Osteoblast (primary cell): ENCODE results near the gene CORO2B. TPM values are rescaled to one million over a fixed set of nuclear protein-coding genes. Genes with fewer than 3 reads are reported as not detected.
A peak's percentile ranks its signal among the peaks of the same experiment; 100 is the strongest.

ENCODE experiments used
- DNase-seq: peaks from one replicate; pipeline ENCODE4 v3.0.0; 2011; ENCODE audit warnings: low spot score, mixed read lengths; ENCODE audit not compliant: insufficient read length; ENCODE audit errors: missing footprints
- H2AFZ ChIP-seq: 2 replicates; pipeline ENCODE4 v1.6.0; 2011; ENCODE audit warnings: mild to moderate bottlenecking, low read length
- H3K27ac ChIP-seq: 2 replicates; pipeline ENCODE4 v1.5.1; 2011; ENCODE audit warnings: mild to moderate bottlenecking, low read depth, low read length, moderate library complexity
- H3K27me3 ChIP-seq: 2 replicates; pipeline ENCODE4 v1.6.0; 2012; ENCODE audit warnings: mild to moderate bottlenecking, control low read depth, inconsistent platforms, low read length, moderate library complexity; ENCODE audit not compliant: insufficient read depth
- H3K36me3 ChIP-seq: 2 replicates; pipeline ENCODE4 v1.5.1; 2011; ENCODE audit warnings: mild to moderate bottlenecking, low read length, control low read depth, moderate library complexity; ENCODE audit not compliant: insufficient read depth
- H3K4me1 ChIP-seq: 2 replicates; pipeline ENCODE4 v1.5.1; 2011; ENCODE audit warnings: mild to moderate bottlenecking, low read length, control low read depth, moderate library complexity; ENCODE audit not compliant: insufficient read depth
- H3K4me2 ChIP-seq: 2 replicates; pipeline ENCODE4 v1.6.0; 2011; ENCODE audit warnings: mild to moderate bottlenecking, low read length; ENCODE audit not compliant: insufficient read depth
- H3K4me3 ChIP-seq: fragments of 200-600 bp; sonication (generic); 3 replicates; pipeline ENCODE4 v1.5.1; 2012; ENCODE audit warnings: mild to moderate bottlenecking, low read length, inconsistent platforms; ENCODE audit not compliant: insufficient read depth
- H3K79me2 ChIP-seq: 2 replicates; pipeline ENCODE4 v1.6.0; 2012; ENCODE audit warnings: mild to moderate bottlenecking, low read length, control low read depth, inconsistent platforms; ENCODE audit not compliant: insufficient read depth
- H3K9me3 ChIP-seq: 2 replicates; pipeline ENCODE4 v1.5.1; 2011; ENCODE audit warnings: low read depth, low read length, control low read depth
- H4K20me1 ChIP-seq: 2 replicates; pipeline ENCODE4 v1.6.0; 2012; ENCODE audit warnings: mild to moderate bottlenecking, low read length, control low read depth; ENCODE audit not compliant: insufficient read depth
- total RNA-seq: library from RNA; depleted of rRNA; stranded (reverse); fragments of >200 nt; gene quantifications from 2 replicates; pipeline ENCODE4 v1.2.3, GENCODE V29; 2012
- TF ChIP-seq, protein P1 (sequence below): IDR thresholded peaks from 2 replicates; pipeline ENCODE4 v1.5.1; 2011; ENCODE audit warnings: mild to moderate bottlenecking, low read depth, low read length, moderate library complexity; ENCODE audit errors: extremely low read depth

Gene CORO2B
- total RNA-seq, 1 donor = 10.5 TPM

DNA sequence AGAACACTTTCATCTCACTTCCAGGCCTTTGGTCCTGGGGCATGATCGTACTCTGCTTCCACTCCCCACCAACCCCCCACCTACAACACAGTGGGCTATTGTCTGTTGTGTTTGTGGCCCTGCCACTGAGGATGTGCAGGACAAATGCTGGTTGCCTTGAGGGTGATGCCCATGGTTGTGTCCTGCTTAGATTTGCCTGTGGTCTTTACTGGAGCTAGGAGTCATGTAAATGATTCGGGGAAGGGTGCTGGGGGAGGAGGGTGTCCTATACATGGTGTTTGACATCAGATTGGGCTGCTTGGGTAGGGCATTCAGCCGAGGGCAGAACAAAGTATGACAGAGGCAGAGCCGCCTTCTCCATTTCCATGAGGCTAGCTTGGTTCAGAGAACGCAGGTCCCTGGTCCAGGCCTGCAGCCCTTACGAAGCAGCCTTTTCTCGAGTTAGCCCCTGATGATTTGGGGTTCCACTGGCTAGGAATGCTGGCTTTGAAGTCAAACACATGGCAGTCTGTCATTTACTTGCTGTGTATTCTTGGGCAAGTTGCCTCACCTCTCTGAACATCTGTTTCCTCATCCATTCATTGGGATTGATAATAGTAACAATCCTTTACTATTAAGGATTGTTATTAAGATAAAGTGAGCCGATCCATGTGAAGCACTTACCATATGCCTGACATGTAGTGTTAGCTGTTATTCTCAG, 6.9 kb downstream of the CORO2B start:
- no peaks in the 10 kb centered on the region for H3K27me3 ChIP-seq
- no peaks in the 10 kb centered on the region for H3K36me3 ChIP-seq
- H4K20me1 ChIP-seq = no peaks in the 10 kb centered on the region
- peaks cover 46% of the 10 kb centered on the region for H3K4me1 ChIP-seq
- H3K4me3 ChIP-seq = no peak overlapping the region
- H3K4me2 ChIP-seq = peak overlapping the region; percentile 14
- peak; percentile 59 for DNase-seq
- no peaks in the 10 kb centered on the region for H3K9me3 ChIP-seq
- peak overlapping the region; percentile 53 for H3K27ac ChIP-seq
- TF ChIP-seq, protein P1, sequence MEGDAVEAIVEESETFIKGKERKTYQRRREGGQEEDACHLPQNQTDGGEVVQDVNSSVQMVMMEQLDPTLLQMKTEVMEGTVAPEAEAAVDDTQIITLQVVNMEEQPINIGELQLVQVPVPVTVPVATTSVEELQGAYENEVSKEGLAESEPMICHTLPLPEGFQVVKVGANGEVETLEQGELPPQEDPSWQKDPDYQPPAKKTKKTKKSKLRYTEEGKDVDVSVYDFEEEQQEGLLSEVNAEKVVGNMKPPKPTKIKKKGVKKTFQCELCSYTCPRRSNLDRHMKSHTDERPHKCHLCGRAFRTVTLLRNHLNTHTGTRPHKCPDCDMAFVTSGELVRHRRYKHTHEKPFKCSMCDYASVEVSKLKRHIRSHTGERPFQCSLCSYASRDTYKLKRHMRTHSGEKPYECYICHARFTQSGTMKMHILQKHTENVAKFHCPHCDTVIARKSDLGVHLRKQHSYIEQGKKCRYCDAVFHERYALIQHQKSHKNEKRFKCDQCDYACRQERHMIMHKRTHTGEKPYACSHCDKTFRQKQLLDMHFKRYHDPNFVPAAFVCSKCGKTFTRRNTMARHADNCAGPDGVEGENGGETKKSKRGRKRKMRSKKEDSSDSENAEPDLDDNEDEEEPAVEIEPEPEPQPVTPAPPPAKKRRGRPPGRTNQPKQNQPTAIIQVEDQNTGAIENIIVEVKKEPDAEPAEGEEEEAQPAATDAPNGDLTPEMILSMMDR = no peak
- H3K79me2 ChIP-seq = peaks cover 58% of the 10 kb centered on the region
- H2AFZ ChIP-seq = no peak overlapping the region

DNA sequence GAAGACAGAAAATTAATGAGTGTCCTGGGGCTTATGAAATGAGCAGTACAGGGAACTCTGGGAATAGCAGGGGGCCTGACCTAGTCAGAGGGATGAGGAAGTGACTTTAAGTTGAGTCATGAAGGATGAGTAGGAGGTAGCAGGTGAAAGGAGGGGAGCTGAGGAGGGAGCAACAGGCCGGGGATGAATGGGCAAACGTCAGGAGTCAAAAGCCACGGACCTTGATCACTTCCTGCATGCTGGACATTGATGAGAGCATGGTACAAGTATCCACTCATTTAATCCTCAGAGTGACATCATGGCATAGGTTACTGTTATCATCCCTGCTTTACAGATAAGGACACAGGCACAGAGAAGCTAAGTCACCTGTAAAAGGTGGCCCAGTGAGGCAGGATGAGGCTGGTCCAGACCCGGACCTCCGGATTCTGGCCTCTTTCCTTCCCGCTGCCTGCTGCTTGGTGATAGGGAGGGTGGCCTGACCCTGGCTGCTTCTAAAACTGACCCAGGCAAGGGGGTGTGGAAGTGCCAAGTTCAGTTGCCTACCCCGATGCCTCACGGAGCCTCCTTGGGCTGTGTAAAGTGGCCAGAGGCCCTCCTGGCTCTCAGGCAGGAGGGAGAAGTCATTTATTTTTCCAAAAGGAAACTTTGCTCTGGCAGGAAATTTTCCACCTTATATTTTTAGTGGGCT, 7.6 kb downstream of the CORO2B start:
- peaks cover 58% of the 10 kb centered on the region for H3K79me2 ChIP-seq
- no peaks in the 10 kb centered on the region for H4K20me1 ChIP-seq
- peak overlapping the region; percentile 53 for H3K27ac ChIP-seq
- H2AFZ ChIP-seq = no peak overlapping the region
- no peaks in the 10 kb centered on the region for H3K27me3 ChIP-seq
- H3K4me1 ChIP-seq = peaks cover 46% of the 10 kb centered on the region
- H3K9me3 ChIP-seq = no peaks in the 10 kb centered on the region
- H3K36me3 ChIP-seq = no peaks in the 10 kb centered on the region
- DNase-seq = peak; percentile 94
- peak overlapping the region; percentile 14 for H3K4me2 ChIP-seq
- no peak overlapping the region for H3K4me3 ChIP-seq
- TF ChIP-seq, protein P1 = no peak

DNA sequence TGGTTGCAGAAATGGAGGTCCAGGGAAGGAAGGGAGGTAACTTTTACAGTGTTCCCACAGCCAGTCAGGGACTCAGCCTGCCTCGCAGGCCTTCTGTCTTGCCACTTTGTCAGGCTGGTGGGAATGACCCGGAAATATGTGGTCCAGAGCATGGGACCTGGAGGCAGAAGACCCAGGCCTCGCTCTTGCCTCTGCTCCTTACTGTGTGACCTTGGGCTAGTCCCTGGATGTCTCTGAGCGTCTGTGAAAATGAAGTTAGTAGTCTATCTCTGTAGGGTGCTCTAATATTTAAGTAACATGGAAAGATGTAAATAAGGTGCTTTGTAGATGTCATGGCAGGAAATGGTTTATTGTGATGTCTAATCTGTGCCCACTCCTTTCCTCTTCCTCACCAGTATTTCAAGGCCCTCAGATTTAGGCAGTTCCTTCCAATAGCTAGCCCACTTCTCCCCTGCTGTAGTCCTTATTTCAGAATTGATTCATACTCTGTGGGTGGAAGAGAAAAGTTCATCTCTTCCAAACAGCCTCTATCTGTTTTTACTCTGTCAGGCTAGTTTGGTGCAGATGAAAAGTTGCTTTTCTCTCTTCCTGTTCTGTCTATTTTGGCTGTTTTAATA, 9.1 kb downstream of the CORO2B start:
- H3K27ac ChIP-seq = peak overlapping the region; percentile 13
- TF ChIP-seq, protein P1 = no peak
- peaks cover 46% of the 10 kb centered on the region for H3K4me1 ChIP-seq
- peaks cover 64% of the 10 kb centered on the region for H3K79me2 ChIP-seq
- no peaks in the 10 kb centered on the region for H4K20me1 ChIP-seq
- no peaks in the 10 kb centered on the region for H3K36me3 ChIP-seq
- peak overlapping the region; percentile 32 for H2AFZ ChIP-seq
- H3K27me3 ChIP-seq = no peaks in the 10 kb centered on the region
- no peaks in the 10 kb centered on the region for H3K9me3 ChIP-seq
- DNase-seq = peak; percentile 67
- H3K4me3 ChIP-seq = no peak overlapping the region
- peak overlapping the region; percentile 38 for H3K4me2 ChIP-seq

DNA sequence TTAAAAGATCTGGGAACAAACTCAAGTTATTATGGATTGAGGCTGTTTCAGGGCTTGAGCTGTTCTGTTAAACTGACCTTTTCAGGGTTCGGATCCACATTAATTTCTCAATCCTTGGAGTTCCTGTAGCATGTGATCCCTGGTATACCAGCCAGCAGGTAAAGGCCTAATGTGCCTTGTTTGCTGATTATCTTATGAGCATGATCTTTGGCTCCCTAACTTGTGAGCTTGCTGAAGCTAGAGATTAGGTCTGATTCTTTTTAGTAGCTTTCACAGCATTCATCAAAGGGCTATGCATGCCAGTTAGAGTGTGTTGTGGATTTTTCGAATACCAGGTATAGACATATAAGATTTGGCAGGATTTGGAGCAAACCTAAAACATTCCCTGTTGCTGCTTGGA, 10.3 kb downstream of the CORO2B start:
- Histone ChIP-seq H3K4me2 (no peak overlapping the region), H3K4me3 (no peak overlapping the region), H3K36me3 (no peaks in the 10 kb centered on the region), H4K20me1 (no peaks in the 10 kb centered on the region), H3K79me2 (peaks cover 68% of the 10 kb centered on the region), H3K9me3 (no peaks in the 10 kb centered on the region), H3K27ac (no peak overlapping the region), H2AFZ (no peak overlapping the region), H3K27me3 (no peaks in the 10 kb centered on the region), H3K4me1 (peaks cover 46% of the 10 kb centered on the region)
- TF ChIP-seq, protein P1 = no peak
- DNase-seq = peak; percentile 37
